ENCODE data around the gene ITPR1. TPM values are rescaled to one million over a fixed set of nuclear protein-coding genes. Genes with fewer than 3 reads are reported as not detected.

ITPR1 gene
- total and polyA plus RNA-seq, 8 donors: 34.8 to 57.3 (median 42.0) TPM

GRCh38 chr3:4814904-4815574, 321.9 kb downstream of the ITPR1 start:
- Histone ChIP-seq H3K4me1 (peaks cover 0 to 20% of the 10 kb centered on the region in 2 donors), H3K27me3 (no peaks in the 10 kb centered on the region), H3K9me3 (peaks cover 0 to 3% of the 10 kb centered on the region in 2 donors), H3K27ac (peak overlapping the region; percentile 3 to 80), H3K36me3 (peaks cover 0 to 51% of the 10 kb centered on the region in 2 donors), H3K4me3 (no peak overlapping the region)
- ATAC-seq (no peak), DNase-seq (no peak)
- intact Hi-C loops (cut with DNase I): no loop called here
- TF ChIP-seq, protein P1, sequence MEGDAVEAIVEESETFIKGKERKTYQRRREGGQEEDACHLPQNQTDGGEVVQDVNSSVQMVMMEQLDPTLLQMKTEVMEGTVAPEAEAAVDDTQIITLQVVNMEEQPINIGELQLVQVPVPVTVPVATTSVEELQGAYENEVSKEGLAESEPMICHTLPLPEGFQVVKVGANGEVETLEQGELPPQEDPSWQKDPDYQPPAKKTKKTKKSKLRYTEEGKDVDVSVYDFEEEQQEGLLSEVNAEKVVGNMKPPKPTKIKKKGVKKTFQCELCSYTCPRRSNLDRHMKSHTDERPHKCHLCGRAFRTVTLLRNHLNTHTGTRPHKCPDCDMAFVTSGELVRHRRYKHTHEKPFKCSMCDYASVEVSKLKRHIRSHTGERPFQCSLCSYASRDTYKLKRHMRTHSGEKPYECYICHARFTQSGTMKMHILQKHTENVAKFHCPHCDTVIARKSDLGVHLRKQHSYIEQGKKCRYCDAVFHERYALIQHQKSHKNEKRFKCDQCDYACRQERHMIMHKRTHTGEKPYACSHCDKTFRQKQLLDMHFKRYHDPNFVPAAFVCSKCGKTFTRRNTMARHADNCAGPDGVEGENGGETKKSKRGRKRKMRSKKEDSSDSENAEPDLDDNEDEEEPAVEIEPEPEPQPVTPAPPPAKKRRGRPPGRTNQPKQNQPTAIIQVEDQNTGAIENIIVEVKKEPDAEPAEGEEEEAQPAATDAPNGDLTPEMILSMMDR (IDR thresholded peaks at IDR 0.05): no peak

DNA sequence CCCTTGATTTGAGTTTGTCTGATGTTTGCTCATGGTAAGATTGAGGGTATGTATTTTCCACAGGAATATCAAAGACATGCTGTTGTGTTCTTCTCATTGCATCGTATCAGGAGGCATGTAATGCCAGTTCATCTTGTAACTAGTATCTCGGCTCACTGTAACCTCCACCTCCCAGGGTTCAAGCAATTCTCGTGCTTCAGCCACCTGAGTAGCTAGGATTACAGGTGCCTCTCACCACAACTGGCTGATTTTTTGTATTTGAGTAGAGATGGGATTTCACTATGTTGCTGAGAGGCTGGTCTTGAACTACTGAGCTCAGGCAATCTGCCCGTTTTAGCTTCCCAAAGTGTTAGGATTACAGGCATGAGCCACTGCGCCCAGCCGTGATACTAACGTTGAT, 323.2 kb downstream of the ITPR1 start:
- intact Hi-C loops (cut with DNase I): no loop called here
- Histone ChIP-seq H3K9me3 (peaks cover 0 to 3% of the 10 kb centered on the region in 2 donors), H3K4me3 (no peak overlapping the region), H3K36me3 (peaks cover 0 to 58% of the 10 kb centered on the region in 2 donors), H3K4me1 (peaks cover 0 to 20% of the 10 kb centered on the region in 2 donors), H3K27me3 (no peaks in the 10 kb centered on the region), H3K27ac (no peak overlapping the region)
- ATAC-seq (no peak), DNase-seq (no peak)
- TF ChIP-seq, protein P1 (IDR thresholded peaks at IDR 0.05): no peak

DNA sequence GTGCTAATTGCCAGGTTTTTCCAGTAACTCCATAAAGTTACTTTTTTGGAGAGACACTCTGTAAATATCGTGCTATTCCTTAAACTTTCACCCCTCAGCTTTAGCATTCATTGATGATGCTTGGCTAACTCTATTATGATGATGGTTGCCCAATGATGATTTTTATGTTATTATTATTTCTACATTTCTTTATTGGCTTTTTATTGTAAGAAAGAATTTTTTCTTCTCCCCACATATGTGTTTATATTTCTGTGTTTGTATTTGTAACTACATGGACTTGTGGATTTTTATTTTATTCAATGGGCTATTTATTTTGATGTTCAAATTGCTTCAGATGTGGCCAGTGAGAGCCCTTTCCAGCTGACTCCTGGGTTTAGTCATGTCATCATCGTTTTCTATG, 323.6 kb downstream of the ITPR1 start:
- Histone ChIP-seq H3K27me3 (no peaks in the 10 kb centered on the region), H3K4me1 (peaks cover 0 to 20% of the 10 kb centered on the region in 2 donors), H3K36me3 (peaks cover 0 to 62% of the 10 kb centered on the region in 2 donors), H3K27ac (no peak overlapping the region), H3K9me3 (peaks cover 0 to 3% of the 10 kb centered on the region in 2 donors), H3K4me3 (no peak overlapping the region)
- TF ChIP-seq, protein P1 (IDR thresholded peaks at IDR 0.05): no peak
- no peak for ATAC-seq
- intact Hi-C loops (cut with DNase I): no loop called here
- no peak for DNase-seq

DNA sequence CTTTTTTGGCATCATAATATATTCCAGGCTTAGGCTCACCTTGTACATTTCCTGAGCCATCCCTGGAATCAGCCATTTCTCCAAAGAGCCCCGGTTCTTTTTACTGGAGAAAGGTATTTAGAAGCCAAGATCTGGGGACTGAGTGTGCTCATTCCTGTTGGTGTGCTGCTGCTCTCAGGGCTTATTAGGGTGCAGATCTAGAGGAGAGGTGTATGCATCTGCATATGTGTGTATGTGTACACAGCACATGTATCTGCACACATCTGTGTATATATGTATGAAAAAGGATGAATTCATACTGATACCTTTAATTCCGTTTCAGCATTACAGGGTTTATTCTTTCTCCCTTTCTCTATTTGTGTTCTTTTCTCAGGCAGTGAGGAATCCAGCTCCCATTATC, 324.0 kb downstream of the ITPR1 start:
- Histone ChIP-seq H3K9me3 (peaks cover 0 to 3% of the 10 kb centered on the region in 2 donors), H3K4me3 (no peak overlapping the region), H3K27me3 (no peaks in the 10 kb centered on the region), H3K36me3 (peaks cover 0 to 65% of the 10 kb centered on the region in 2 donors), H3K27ac (no peak overlapping the region), H3K4me1 (peaks cover 0 to 20% of the 10 kb centered on the region in 2 donors)
- DNase-seq (no peak), ATAC-seq (no peak)
- TF ChIP-seq, protein P1 (IDR thresholded peaks at IDR 0.05): no peak
- intact Hi-C loops (cut with DNase I): no loop called here

DNA sequence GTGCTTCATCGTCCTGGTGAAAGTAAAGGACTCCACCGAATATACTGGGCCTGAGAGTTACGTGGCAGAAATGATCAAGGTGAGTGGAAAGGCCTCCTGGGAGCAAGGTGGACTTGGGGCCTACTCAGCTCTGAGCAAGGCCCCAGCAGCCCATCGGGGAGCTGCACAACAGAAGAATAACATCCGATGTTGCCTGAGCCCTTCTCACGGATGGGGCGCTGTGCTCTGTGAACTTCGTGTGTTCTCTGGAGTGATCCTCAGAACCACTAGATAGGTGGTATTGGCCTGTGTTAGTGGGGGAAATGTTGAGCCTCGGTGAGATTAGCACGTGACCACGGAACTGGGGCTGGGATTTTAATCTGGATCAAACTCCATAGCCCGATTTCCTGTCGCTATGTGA, 325.0 kb downstream of the ITPR1 start:
- no peaks in the 10 kb centered on the region for H3K27me3 ChIP-seq
- DNase-seq (no peak), ATAC-seq (no peak)
- TF ChIP-seq, protein P1 (IDR thresholded peaks at IDR 0.05): no peak
- peaks cover 0 to 25% of the 10 kb centered on the region in 2 donors for H3K4me1 ChIP-seq
- peaks cover 0 to 65% of the 10 kb centered on the region in 2 donors for H3K36me3 ChIP-seq
- H3K9me3 ChIP-seq: peaks cover 0 to 3% of the 10 kb centered on the region in 2 donors
- H3K4me3 ChIP-seq: no peak overlapping the region
- no peak overlapping the region for H3K27ac ChIP-seq
- intact Hi-C loops (cut with DNase I): no loop called here

Data from left lung (tissue), 10 donors.